ENCODE data around the gene ANKIB1.

- TF ChIP-seq CTCF (conservative IDR thresholded peaks at IDR 0.05; ENCODE audit: low read depth, low read length) (no peak), EZH2 (IDR thresholded peaks at IDR 0.05; ENCODE audit: borderline replicate concordance, low read depth, low read length, poor library complexity, severe bottlenecking) (no peak)
Measured at GRCh38 chr7:92275327-92275726, 29.6 kb downstream of the ANKIB1 start.

Measured in A673 (cell line).